GDM1 (cell line): ENCODE measurements around the gene PLEKHA8.

Experiments
- DNase-seq: peaks from one replicate; lab custom pipeline; 2025; lab: John Stamatoyannopoulos, UW

PLEKHA8 gene

DNA sequence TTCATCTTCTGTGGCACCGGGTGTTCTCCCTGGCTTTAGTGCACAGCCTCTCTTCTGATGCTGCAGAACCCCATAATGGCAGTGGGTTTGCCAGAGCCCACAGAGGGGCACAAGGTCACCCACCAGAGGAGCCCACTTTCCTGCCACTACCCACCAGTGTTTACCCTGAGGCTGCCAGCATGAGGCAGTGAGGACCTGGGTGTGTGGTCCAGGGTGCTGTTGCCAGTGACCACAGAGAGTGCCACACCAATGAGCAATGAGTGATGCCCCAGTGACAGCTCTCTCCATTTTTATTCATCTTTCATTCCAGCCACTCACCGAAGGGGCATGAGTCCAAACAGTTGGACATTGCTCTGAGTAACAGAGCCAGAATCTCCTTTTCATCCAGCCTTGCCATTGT, 141.4 kb downstream of the PLEKHA8 start:
- no peak for DNase-seq

DNA sequence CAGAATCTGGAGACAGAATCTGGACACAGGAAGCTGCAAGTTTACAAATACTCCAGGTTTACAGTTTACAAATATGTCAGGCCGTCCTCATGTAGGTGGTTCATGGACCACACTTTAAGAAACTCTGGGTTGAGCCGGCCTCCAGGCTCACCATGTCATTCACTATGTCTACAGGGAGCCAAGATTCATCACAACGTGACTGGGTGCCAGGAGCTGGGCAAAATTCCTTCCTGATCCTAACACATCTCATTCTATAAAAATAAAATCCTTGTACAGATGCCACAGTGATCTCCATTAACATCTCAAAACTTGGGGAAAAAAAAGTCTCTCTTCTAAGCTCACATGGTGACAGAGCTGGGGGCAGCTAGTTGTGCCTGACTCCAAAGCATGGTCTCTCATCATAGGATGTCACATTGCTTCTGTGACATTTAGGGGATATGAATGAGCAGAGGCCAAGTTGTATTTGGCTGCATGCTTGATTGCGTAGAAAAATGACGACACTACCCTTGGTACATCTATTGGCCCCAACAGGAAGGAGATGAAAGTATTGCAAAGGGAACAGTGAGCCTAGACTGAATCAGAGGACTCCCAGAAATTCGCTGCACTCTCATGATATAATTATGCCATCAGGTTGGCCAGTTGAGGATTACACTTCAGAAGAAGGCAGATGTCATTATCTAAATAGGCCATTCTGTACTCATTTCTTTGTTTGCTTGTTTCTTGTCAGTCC, 142.4 kb downstream of the PLEKHA8 start:
- DNase-seq: no peak

DNA sequence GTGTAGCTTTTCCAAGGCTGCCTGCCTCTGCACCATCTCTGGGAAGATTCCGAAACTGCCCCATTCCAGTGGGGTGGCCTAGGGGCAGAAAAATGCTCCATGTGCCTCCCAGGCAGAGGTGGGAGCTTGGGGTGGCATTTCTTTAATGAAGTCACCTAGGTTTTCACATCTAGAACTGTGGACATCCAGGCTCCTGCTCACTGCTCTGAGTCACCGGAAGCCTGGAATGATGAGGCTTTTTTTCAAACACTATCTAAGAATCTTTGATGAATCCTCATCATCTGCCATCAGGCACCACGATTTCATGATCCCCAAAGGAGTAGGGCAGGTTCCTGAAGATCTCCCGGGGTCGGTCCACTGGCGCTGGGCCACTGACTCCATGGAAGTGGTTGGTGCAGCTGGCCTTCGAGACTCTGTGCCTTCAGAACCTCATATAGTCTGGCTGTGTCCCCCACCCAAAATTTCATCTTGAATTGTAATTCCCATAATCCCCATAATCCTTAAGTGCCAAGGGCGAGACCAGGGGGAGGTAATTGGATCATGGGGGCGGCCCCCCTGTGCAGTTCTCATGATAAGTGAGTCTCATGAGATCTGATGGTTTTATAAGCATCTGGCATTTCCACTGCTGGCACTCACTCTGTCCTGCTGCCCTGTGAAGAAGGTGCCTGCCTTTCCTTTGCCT, 143.7 kb downstream of the PLEKHA8 start:
- no peak for DNase-seq

DNA sequence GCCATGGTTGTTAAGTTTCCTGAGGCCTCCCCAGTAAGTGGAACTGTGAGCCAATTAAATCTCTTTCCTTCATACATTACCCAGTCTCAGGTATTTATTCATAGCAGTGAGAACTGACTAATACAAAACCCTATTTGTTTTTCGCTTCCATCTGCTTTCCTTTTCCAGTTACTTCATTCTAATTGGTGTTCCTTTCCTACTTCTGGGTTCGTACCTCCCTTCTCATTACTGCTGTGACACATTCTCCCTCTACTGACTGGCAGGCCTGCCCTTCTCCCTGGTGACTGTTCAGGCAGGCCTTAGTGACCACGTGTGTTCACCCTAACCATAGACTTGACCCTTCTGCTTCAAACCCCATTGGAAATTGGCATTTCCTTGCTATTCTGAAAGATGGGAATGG, 144.2 kb downstream of the PLEKHA8 start:
- no peak for DNase-seq

GRCh38 chr7:30173058-30173897, 145.1 kb downstream of the PLEKHA8 start:
- no peak for DNase-seq

DNA sequence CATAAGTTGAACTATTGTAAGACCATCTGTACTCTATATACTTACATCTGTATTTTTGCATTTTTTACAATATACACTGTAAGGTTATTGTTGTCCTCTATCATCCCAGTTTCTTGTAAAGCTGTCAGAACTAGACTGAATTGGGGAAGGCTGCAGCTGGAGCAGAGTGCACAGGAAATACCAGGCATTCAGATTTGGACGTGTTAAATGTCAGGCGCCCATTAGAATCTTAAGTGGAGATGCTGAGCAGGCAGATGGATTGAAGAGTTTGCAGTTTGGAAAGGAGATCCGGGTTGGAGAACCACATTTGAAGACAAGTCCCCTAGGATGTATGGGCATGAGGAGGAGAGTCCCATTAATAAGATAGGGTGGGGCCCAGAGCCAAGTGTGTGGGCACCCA, 147.0 kb downstream of the PLEKHA8 start:
- DNase-seq: no peak

- no peak for DNase-seq
Measured at GRCh38 chr7:30175636-30176147, 147.5 kb downstream of the PLEKHA8 start.

GRCh38 chr7:30176463-30177109, 148.4 kb downstream of the PLEKHA8 start:
- no peak for DNase-seq

- DNase-seq: no peak
Measured at GRCh38 chr7:30177186-30177585, 149.0 kb downstream of the PLEKHA8 start.

GRCh38 chr7:30177965-30178364, 149.8 kb downstream of the PLEKHA8 start:
- DNase-seq: no peak

- no peak for DNase-seq
Measured at GRCh38 chr7:30178748-30179436, 150.7 kb downstream of the PLEKHA8 start.
